Liver (tissue), 3 donors: ENCODE measurements around the gene OPTN.

Source experiments
- EGR1 ChIP-seq, 2 donors: IDR thresholded peaks; 2 replicates each; pipeline ENCODE4 v1.6.1; 2016 to 2018; ENCODE audit warnings: antibody characterized with exemption in 2 of 2, low read depth in 2 of 2
- FOXA1 ChIP-seq: IDR thresholded peaks from 2 replicates; pipeline ENCODE4 v1.6.1; 2016; ENCODE audit warnings: antibody characterized with exemption
- GABPA ChIP-seq, 2 donors: IDR thresholded peaks in 1 of 2; conservative IDR thresholded peaks in 1 of 2; 2 replicates each; pipeline ENCODE4 v1.6.1; 2016; ENCODE audit warnings: antibody characterized with exemption in 2 of 2, mild to moderate bottlenecking in 1 of 2, moderate library complexity in 1 of 2
- JUND ChIP-seq, 2 donors: IDR thresholded peaks; 2 replicates each; pipeline ENCODE4 v1.6.1; 2016; ENCODE audit warnings: antibody characterized with exemption in 2 of 2
- NR2F2 ChIP-seq: IDR thresholded peaks from 2 replicates; pipeline ENCODE4 v1.6.1; 2016; ENCODE audit warnings: antibody characterized with exemption
- TAF1 ChIP-seq: conservative IDR thresholded peaks from 2 replicates; pipeline ENCODE4 v1.6.1; 2016; ENCODE audit warnings: antibody characterized with exemption, mild to moderate bottlenecking
- YY1 ChIP-seq: IDR thresholded peaks from 2 replicates; pipeline ENCODE4 v1.6.1; 2016; ENCODE audit warnings: antibody characterized with exemption, mild to moderate bottlenecking
- TF ChIP-seq, protein P1 (sequence below): fragments of 150-350 bp; IDR thresholded peaks from 2 replicates; pipeline ENCODE4 v1.5.1; 2017; ENCODE audit warnings: improper control_type of control experiment, low read depth, low read length; ENCODE audit not compliant: missing input control
- TF ChIP-seq, protein P2 (sequence below): IDR thresholded peaks from 2 replicates; pipeline ENCODE4 v1.6.1; 2016; ENCODE audit warnings: antibody characterized with exemption, mild to moderate bottlenecking
- donor health status: healthy.
- donor health status: healthy.

DNA sequence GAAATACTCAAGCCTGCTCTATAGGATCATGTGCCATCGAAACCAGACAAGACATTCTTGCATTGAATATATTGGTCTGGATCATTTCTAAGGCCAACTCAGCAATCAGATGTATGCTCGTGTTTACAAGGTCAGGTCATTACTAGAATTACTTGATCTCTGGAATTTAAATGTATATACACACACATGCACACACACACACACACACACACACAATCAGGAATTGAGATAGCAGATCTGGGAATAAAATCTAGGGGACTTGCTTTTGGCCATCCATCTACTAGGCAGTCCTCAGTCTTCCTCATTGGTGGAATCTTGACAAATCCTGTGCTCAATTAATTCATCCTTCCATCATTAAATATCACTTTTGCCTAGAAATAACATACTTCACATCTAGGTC lies 3.6 kb downstream of the OPTN start:
- TF ChIP-seq FOXA1 (no peak), JUND (IDR thresholded peaks at IDR 0.05) (no peak), GABPA (IDR thresholded peaks at IDR 0.05 in 1 of 2, conservative IDR thresholded peaks at IDR 0.05 in 1 of 2) (no peak), EGR1 (IDR thresholded peaks at IDR 0.05; ENCODE audit: low read depth in 2 of 2) (no peak), TAF1 (no peak), NR2F2 (no peak), YY1 (no peak)
- TF ChIP-seq, protein P1, sequence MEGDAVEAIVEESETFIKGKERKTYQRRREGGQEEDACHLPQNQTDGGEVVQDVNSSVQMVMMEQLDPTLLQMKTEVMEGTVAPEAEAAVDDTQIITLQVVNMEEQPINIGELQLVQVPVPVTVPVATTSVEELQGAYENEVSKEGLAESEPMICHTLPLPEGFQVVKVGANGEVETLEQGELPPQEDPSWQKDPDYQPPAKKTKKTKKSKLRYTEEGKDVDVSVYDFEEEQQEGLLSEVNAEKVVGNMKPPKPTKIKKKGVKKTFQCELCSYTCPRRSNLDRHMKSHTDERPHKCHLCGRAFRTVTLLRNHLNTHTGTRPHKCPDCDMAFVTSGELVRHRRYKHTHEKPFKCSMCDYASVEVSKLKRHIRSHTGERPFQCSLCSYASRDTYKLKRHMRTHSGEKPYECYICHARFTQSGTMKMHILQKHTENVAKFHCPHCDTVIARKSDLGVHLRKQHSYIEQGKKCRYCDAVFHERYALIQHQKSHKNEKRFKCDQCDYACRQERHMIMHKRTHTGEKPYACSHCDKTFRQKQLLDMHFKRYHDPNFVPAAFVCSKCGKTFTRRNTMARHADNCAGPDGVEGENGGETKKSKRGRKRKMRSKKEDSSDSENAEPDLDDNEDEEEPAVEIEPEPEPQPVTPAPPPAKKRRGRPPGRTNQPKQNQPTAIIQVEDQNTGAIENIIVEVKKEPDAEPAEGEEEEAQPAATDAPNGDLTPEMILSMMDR: no peak
- TF ChIP-seq, protein P2, sequence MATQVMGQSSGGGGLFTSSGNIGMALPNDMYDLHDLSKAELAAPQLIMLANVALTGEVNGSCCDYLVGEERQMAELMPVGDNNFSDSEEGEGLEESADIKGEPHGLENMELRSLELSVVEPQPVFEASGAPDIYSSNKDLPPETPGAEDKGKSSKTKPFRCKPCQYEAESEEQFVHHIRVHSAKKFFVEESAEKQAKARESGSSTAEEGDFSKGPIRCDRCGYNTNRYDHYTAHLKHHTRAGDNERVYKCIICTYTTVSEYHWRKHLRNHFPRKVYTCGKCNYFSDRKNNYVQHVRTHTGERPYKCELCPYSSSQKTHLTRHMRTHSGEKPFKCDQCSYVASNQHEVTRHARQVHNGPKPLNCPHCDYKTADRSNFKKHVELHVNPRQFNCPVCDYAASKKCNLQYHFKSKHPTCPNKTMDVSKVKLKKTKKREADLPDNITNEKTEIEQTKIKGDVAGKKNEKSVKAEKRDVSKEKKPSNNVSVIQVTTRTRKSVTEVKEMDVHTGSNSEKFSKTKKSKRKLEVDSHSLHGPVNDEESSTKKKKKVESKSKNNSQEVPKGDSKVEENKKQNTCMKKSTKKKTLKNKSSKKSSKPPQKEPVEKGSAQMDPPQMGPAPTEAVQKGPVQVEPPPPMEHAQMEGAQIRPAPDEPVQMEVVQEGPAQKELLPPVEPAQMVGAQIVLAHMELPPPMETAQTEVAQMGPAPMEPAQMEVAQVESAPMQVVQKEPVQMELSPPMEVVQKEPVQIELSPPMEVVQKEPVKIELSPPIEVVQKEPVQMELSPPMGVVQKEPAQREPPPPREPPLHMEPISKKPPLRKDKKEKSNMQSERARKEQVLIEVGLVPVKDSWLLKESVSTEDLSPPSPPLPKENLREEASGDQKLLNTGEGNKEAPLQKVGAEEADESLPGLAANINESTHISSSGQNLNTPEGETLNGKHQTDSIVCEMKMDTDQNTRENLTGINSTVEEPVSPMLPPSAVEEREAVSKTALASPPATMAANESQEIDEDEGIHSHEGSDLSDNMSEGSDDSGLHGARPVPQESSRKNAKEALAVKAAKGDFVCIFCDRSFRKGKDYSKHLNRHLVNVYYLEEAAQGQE: no peak
